Measurements from ENCODE around the gene BACH2. TPM values are rescaled to one million over a fixed set of nuclear protein-coding genes. Genes with fewer than 3 reads are reported as not detected.

The BACH2 gene
- total and polyA plus RNA-seq, 2 experiments from 2014 or later: 1.6 to 5.7 TPM

DNA sequence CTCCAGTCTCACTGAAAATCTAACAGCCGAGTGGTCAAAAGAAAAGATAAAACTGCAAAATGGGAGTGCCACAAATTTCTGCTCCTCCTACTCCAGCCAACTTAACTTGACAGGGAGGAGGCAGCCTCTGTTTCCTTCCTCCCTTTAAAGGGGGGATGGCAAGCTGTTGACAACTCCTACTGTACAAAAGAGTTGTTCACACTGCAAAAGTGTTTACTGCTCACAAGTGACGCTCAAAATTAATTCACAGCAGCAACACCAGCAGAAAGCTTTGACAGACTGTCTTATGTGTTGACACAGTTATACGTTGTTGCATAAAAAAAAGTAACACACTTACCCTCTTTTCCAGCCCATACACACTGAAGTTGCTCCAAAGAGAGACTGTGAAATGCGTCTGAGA, 169.8 kb downstream of the BACH2 start:
- DNase-seq (ENCODE audit: low spot score): no peak
- Mint-ChIP-seq H3K27ac (no peak overlapping the region; the same call in 1 of the 2 replicates), H3K27me3 (ENCODE audit: insufficient read depth, low read depth, poor library complexity) (no peaks in the 10 kb centered on the region), H3K4me3 (no peak overlapping the region), H3K36me3 (ENCODE audit: low read depth) (no peaks in the 10 kb centered on the region), H3K4me1 (no peaks in the 10 kb centered on the region; the same call in 2 of the 3 replicates), H3K9me3 (no peaks in the 10 kb centered on the region)
- no peak for ATAC-seq
- no peaks in the 10 kb centered on the region for H3K27me3 ChIP-seq (ENCODE audit: insufficient read depth)
- H3K4me1 ChIP-seq (ENCODE audit: insufficient read depth): no peaks in the 10 kb centered on the region
- H2AFZ ChIP-seq: no peak overlapping the region
- H4K20me1 ChIP-seq (replicated peaks; ENCODE audit: insufficient read depth): no peaks in the 10 kb centered on the region
- no peak overlapping the region for H3K4me2 ChIP-seq
- H3K4me3 ChIP-seq: no peak overlapping the region
- peak overlapping the region; percentile 50; the same call in 1 of the 2 replicates for H3K27ac ChIP-seq (ENCODE audit: low read depth)
- H3K79me2 ChIP-seq (replicated peaks; ENCODE audit: insufficient read depth): no peaks in the 10 kb centered on the region
- no peaks in the 10 kb centered on the region for H3K9me2 ChIP-seq (ENCODE audit: insufficient read depth)
- no peaks in the 10 kb centered on the region for H3F3A ChIP-seq (replicated peaks; ENCODE audit: low read depth)
- H3K36me3 ChIP-seq (ENCODE audit: insufficient read depth): no peaks in the 10 kb centered on the region
- TF ChIP-seq ZNF331 (CRISPR knock-in tag; IDR thresholded peaks at IDR 0.05; ENCODE audit: low read depth) (no peak), CREB1 (CRISPR knock-in tag; IDR thresholded peaks at IDR 0.05; ENCODE audit: low read depth) (no peak), POLR2AphosphoS5 (IDR thresholded peaks at IDR 0.05; ENCODE audit: low read depth) (no peak), EZH2 (IDR thresholded peaks at IDR 0.05; ENCODE audit: low read depth, unreplicated experiment) (no peak), STAT1 (IDR thresholded peaks at IDR 0.05; ENCODE audit: unreplicated experiment) (no peak), ZNF114 (CRISPR knock-in tag; IDR thresholded peaks at IDR 0.05) (no peak), EZH2phosphoT487 (IDR thresholded peaks at IDR 0.05; ENCODE audit: unreplicated experiment) (no peak), NANOG (IDR thresholded peaks at IDR 0.05; ENCODE audit: borderline replicate concordance) (no peak), JUNB (IDR thresholded peaks at IDR 0.05; ENCODE audit: unreplicated experiment) (no peak)
- TF ChIP-seq, protein P1, sequence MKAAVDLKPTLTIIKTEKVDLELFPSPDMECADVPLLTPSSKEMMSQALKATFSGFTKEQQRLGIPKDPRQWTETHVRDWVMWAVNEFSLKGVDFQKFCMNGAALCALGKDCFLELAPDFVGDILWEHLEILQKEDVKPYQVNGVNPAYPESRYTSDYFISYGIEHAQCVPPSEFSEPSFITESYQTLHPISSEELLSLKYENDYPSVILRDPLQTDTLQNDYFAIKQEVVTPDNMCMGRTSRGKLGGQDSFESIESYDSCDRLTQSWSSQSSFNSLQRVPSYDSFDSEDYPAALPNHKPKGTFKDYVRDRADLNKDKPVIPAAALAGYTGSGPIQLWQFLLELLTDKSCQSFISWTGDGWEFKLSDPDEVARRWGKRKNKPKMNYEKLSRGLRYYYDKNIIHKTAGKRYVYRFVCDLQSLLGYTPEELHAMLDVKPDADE (IDR thresholded peaks at IDR 0.05): no peak
- TF ChIP-seq, protein P2, sequence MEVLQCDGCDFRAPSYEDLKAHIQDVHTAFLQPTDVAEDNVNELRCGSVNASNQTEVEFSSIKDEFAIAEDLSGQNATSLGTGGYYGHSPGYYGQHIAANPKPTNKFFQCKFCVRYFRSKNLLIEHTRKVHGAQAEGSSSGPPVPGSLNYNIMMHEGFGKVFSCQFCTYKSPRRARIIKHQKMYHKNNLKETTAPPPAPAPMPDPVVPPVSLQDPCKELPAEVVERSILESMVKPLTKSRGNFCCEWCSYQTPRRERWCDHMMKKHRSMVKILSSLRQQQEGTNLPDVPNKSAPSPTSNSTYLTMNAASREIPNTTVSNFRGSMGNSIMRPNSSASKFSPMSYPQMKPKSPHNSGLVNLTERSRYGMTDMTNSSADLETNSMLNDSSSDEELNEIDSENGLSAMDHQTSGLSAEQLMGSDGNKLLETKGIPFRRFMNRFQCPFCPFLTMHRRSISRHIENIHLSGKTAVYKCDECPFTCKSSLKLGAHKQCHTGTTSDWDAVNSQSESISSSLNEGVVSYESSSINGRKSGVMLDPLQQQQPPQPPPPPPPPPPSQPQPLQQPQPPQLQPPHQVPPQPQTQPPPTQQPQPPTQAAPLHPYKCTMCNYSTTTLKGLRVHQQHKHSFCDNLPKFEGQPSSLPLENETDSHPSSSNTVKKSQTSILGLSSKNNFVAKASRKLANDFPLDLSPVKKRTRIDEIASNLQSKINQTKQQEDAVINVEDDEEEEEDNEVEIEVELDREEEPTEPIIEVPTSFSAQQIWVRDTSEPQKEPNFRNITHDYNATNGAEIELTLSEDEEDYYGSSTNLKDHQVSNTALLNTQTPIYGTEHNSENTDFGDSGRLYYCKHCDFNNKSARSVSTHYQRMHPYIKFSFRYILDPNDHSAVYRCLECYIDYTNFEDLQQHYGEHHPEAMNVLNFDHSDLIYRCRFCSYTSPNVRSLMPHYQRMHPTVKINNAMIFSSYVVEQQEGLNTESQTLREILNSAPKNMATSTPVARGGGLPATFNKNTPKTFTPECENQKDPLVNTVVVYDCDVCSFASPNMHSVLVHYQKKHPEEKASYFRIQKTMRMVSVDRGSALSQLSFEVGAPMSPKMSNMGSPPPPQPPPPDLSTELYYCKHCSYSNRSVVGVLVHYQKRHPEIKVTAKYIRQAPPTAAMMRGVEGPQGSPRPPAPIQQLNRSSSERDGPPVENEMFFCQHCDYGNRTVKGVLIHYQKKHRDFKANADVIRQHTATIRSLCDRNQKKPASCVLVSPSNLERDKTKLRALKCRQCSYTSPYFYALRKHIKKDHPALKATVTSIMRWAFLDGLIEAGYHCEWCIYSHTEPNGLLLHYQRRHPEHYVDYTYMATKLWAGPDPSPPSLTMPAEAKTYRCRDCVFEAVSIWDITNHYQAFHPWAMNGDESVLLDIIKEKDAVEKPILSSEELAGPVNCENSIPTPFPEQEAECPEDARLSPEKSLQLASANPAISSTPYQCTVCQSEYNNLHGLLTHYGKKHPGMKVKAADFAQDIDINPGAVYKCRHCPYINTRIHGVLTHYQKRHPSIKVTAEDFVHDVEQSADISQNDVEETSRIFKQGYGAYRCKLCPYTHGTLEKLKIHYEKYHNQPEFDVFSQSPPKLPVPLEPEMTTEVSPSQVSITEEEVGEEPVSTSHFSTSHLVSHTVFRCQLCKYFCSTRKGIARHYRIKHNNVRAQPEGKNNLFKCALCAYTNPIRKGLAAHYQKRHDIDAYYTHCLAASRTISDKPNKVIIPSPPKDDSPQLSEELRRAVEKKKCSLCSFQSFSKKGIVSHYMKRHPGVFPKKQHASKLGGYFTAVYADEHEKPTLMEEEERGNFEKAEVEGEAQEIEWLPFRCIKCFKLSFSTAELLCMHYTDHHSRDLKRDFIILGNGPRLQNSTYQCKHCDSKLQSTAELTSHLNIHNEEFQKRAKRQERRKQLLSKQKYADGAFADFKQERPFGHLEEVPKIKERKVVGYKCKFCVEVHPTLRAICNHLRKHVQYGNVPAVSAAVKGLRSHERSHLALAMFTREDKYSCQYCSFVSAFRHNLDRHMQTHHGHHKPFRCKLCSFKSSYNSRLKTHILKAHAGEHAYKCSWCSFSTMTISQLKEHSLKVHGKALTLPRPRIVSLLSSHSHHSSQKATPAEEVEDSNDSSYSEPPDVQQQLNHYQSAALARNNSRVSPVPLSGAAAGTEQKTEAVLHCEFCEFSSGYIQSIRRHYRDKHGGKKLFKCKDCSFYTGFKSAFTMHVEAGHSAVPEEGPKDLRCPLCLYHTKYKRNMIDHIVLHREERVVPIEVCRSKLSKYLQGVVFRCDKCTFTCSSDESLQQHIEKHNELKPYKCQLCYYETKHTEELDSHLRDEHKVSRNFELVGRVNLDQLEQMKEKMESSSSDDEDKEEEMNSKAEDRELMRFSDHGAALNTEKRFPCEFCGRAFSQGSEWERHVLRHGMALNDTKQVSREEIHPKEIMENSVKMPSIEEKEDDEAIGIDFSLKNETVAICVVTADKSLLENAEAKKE (CRISPR knock-in tag; IDR thresholded peaks at IDR 0.05): no peak
- TF ChIP-seq, protein P3, sequence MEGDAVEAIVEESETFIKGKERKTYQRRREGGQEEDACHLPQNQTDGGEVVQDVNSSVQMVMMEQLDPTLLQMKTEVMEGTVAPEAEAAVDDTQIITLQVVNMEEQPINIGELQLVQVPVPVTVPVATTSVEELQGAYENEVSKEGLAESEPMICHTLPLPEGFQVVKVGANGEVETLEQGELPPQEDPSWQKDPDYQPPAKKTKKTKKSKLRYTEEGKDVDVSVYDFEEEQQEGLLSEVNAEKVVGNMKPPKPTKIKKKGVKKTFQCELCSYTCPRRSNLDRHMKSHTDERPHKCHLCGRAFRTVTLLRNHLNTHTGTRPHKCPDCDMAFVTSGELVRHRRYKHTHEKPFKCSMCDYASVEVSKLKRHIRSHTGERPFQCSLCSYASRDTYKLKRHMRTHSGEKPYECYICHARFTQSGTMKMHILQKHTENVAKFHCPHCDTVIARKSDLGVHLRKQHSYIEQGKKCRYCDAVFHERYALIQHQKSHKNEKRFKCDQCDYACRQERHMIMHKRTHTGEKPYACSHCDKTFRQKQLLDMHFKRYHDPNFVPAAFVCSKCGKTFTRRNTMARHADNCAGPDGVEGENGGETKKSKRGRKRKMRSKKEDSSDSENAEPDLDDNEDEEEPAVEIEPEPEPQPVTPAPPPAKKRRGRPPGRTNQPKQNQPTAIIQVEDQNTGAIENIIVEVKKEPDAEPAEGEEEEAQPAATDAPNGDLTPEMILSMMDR (conservative IDR thresholded peaks at IDR 0.05; ENCODE audit: low read depth in 2 of 2): no peak
- TF ChIP-seq, protein P4, sequence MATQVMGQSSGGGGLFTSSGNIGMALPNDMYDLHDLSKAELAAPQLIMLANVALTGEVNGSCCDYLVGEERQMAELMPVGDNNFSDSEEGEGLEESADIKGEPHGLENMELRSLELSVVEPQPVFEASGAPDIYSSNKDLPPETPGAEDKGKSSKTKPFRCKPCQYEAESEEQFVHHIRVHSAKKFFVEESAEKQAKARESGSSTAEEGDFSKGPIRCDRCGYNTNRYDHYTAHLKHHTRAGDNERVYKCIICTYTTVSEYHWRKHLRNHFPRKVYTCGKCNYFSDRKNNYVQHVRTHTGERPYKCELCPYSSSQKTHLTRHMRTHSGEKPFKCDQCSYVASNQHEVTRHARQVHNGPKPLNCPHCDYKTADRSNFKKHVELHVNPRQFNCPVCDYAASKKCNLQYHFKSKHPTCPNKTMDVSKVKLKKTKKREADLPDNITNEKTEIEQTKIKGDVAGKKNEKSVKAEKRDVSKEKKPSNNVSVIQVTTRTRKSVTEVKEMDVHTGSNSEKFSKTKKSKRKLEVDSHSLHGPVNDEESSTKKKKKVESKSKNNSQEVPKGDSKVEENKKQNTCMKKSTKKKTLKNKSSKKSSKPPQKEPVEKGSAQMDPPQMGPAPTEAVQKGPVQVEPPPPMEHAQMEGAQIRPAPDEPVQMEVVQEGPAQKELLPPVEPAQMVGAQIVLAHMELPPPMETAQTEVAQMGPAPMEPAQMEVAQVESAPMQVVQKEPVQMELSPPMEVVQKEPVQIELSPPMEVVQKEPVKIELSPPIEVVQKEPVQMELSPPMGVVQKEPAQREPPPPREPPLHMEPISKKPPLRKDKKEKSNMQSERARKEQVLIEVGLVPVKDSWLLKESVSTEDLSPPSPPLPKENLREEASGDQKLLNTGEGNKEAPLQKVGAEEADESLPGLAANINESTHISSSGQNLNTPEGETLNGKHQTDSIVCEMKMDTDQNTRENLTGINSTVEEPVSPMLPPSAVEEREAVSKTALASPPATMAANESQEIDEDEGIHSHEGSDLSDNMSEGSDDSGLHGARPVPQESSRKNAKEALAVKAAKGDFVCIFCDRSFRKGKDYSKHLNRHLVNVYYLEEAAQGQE (IDR thresholded peaks at IDR 0.05; ENCODE audit: unreplicated experiment): no peak

Data from GM23338 (cell line).